ENCODE results near the gene SNRK. TPM values are rescaled to one million over a fixed set of nuclear protein-coding genes. Genes with fewer than 3 reads are reported as not detected.

SNRK gene
- total RNA-seq, 1 donor from 2014 or later, result 13.3 TPM

- no peaks in the 10 kb centered on the region for H3K27me3 ChIP-seq (ENCODE audit: insufficient read depth, low read length)
- Mint-ChIP-seq H3K4me3 (ENCODE audit: unreplicated experiment) (no peak overlapping the region), H3K27me3 (ENCODE audit: low read depth, unreplicated experiment) (no peaks in the 10 kb centered on the region), H3K9me3 (ENCODE audit: unreplicated experiment) (no peaks in the 10 kb centered on the region), H3K36me3 (ENCODE audit: low read depth, unreplicated experiment) (no peaks in the 10 kb centered on the region), H3K4me1 (ENCODE audit: low read depth, unreplicated experiment) (no peaks in the 10 kb centered on the region), H3K27ac (ENCODE audit: unreplicated experiment) (no peak overlapping the region)
- H3K27ac ChIP-seq (ENCODE audit: low read depth, low read length), result no peak overlapping the region
- no peaks in the 10 kb centered on the region for H4K20me1 ChIP-seq (ENCODE audit: insufficient read depth, low read length)
- H3K9ac ChIP-seq (ENCODE audit: low read length), result no peak overlapping the region
- no peaks in the 10 kb centered on the region for H3K4me1 ChIP-seq (ENCODE audit: insufficient read depth, low read length)
- H3K79me2 ChIP-seq (ENCODE audit: insufficient read depth, low read length), result no peaks in the 10 kb centered on the region
- TF ChIP-seq EZH2 (IDR thresholded peaks at IDR 0.05; ENCODE audit: insufficient read depth, low read length), result no peak
- H2AFZ ChIP-seq (ENCODE audit: low read depth, low read length), result no peak overlapping the region
- H3K9me3 ChIP-seq (ENCODE audit: insufficient read depth, low read depth, low read length), result no peaks in the 10 kb centered on the region
- DNase-seq (ENCODE audit: low read depth), result no peak
- no peak overlapping the region for H3K4me3 ChIP-seq (ENCODE audit: insufficient read depth, low read depth, low read length)
- no peaks in the 10 kb centered on the region for H3K36me3 ChIP-seq (ENCODE audit: insufficient read depth, low read length)
- H3K4me2 ChIP-seq (ENCODE audit: low read length), result no peak overlapping the region
- FAIRE-seq, result no peak
These were observed 16.3 kb upstream of the SNRK start for GRCh38 chr3:43270078-43270477.

- Mint-ChIP-seq H3K27ac (ENCODE audit: unreplicated experiment) (no peak overlapping the region), H3K9me3 (ENCODE audit: unreplicated experiment) (no peaks in the 10 kb centered on the region), H3K36me3 (ENCODE audit: low read depth, unreplicated experiment) (no peaks in the 10 kb centered on the region), H3K27me3 (ENCODE audit: low read depth, unreplicated experiment) (peaks cover 3% of the 10 kb centered on the region), H3K4me1 (ENCODE audit: low read depth, unreplicated experiment) (no peaks in the 10 kb centered on the region), H3K4me3 (ENCODE audit: unreplicated experiment) (no peak overlapping the region)
- Histone ChIP-seq H3K27ac (ENCODE audit: low read depth, low read length) (no peak overlapping the region), H4K20me1 (ENCODE audit: insufficient read depth, low read length) (no peaks in the 10 kb centered on the region), H2AFZ (ENCODE audit: low read depth, low read length) (no peak overlapping the region), H3K27me3 (ENCODE audit: insufficient read depth, low read length) (peaks cover 2% of the 10 kb centered on the region), H3K4me3 (ENCODE audit: insufficient read depth, low read depth, low read length) (no peak overlapping the region), H3K4me1 (ENCODE audit: insufficient read depth, low read length) (no peaks in the 10 kb centered on the region), H3K36me3 (ENCODE audit: insufficient read depth, low read length) (no peaks in the 10 kb centered on the region), H3K9ac (ENCODE audit: low read length) (no peak overlapping the region), H3K9me3 (ENCODE audit: insufficient read depth, low read depth, low read length) (no peaks in the 10 kb centered on the region), H3K4me2 (ENCODE audit: low read length) (no peak overlapping the region), H3K79me2 (ENCODE audit: insufficient read depth, low read length) (no peaks in the 10 kb centered on the region)
- DNase-seq (ENCODE audit: low read depth) (no peak), FAIRE-seq (no peak)
- TF ChIP-seq EZH2 (IDR thresholded peaks at IDR 0.05; ENCODE audit: insufficient read depth, low read length) (no peak), CTCF (IDR thresholded peaks at IDR 0.05; ENCODE audit: insufficient read depth, low read depth, low read length) (no peak)
These were observed 12.9 kb upstream of the SNRK start for GRCh38 chr3:43273416-43273815.

- DNase-seq (ENCODE audit: low read depth), result no peak
- Mint-ChIP-seq H3K27me3 (ENCODE audit: low read depth, unreplicated experiment) (peaks cover 13% of the 10 kb centered on the region), H3K27ac (ENCODE audit: unreplicated experiment) (no peak overlapping the region), H3K4me3 (ENCODE audit: unreplicated experiment) (no peak overlapping the region), H3K4me1 (ENCODE audit: low read depth, unreplicated experiment) (no peaks in the 10 kb centered on the region), H3K9me3 (ENCODE audit: unreplicated experiment) (no peaks in the 10 kb centered on the region), H3K36me3 (ENCODE audit: low read depth, unreplicated experiment) (no peaks in the 10 kb centered on the region)
- Histone ChIP-seq H4K20me1 (ENCODE audit: insufficient read depth, low read length) (no peaks in the 10 kb centered on the region), H2AFZ (ENCODE audit: low read depth, low read length) (no peak overlapping the region), H3K27ac (ENCODE audit: low read depth, low read length) (no peak overlapping the region), H3K27me3 (ENCODE audit: insufficient read depth, low read length) (peaks cover 10% of the 10 kb centered on the region), H3K4me1 (ENCODE audit: insufficient read depth, low read length) (no peaks in the 10 kb centered on the region), H3K4me3 (ENCODE audit: insufficient read depth, low read depth, low read length) (no peak overlapping the region), H3K79me2 (ENCODE audit: insufficient read depth, low read length) (no peaks in the 10 kb centered on the region), H3K9me3 (ENCODE audit: insufficient read depth, low read depth, low read length) (no peaks in the 10 kb centered on the region), H3K4me2 (ENCODE audit: low read length) (no peak overlapping the region), H3K36me3 (ENCODE audit: insufficient read depth, low read length) (no peaks in the 10 kb centered on the region), H3K9ac (ENCODE audit: low read length) (no peak overlapping the region)
- no peak for TF ChIP-seq CTCF (IDR thresholded peaks at IDR 0.05; ENCODE audit: insufficient read depth, low read depth, low read length)
- TF ChIP-seq EZH2 (IDR thresholded peaks at IDR 0.05; ENCODE audit: insufficient read depth, low read length), result no peak
- FAIRE-seq, result no peak
These were observed 7.3 kb upstream of the SNRK start for GRCh38 chr3:43279082-43279481.
